Activated CD4-positive, alpha-beta T cell treated with anti-CD3 and anti-CD28 coated beads for 1 hour (primary cell): ENCODE data around the gene RBM47.
"Not testable (repeated sequence)": the region's sequence is repeated elsewhere in the genome, so short reads cannot be mapped to it uniquely, and the experiment has no call there.

Source experiments
- DNase-seq: peaks from one replicate; pipeline ENCODE4 v3.0.0-alpha.2; 2020

The RBM47 gene

DNA sequence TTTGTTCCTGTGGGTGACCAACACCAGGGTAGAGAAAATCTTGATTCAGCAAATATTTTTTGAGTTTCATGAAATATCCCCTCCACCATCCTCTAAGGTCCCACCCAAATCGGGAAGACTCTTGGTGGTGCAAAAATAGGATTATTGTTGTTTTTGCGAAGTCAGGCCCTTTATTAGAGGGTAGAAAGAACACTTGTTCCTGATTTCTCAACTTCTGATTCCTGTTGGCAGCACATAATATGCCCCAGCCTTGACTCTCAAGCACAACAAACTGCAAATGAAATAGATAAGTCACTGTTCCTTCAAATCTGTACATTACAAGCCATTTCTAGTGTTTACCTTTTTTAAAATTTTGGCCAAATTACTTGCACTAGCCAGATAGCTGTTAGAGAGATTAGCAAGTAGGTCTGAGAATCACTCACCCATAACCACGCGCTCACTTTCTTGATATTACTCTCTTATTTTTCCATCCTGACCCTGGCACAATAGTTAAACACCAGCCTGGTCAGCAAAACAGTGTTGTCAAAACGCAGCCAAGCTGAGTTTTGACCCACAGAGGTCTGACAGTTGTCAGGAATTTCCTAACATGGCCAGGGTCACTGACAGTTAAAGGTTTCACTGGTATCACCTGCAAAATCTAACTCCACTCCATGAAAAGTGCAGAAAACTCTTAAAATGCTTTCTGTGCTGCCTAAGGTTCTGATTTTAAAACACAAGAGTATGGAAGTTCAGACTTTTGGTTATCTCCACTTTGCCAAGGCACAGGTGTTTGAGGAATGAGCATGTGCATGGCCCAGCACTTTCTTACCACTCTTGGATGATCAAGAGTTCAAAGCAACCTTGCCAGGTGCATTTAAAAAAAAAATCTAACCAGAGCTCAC, 69.8 kb downstream of the RBM47 start:
- DNase-seq = no peak

DNA sequence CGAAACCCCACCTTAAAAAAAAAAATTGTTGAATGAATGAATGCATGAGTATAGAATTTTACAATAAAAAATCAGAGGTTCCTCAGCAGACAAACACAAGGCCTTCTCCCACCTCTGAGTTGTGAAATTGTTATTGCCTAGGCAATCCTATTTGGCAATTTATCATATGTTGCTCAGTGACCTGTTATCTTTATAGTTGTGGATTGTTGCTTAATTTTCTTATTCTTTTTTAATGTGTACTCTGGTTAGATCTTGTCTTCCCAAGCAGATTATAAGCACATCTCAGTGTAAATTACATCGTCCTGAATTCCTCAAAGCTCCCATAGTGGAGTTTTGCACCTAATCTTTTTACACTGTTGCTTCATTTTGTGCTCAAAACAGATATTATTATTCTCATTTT, 71.9 kb downstream of the RBM47 start:
- no peak for DNase-seq

DNA sequence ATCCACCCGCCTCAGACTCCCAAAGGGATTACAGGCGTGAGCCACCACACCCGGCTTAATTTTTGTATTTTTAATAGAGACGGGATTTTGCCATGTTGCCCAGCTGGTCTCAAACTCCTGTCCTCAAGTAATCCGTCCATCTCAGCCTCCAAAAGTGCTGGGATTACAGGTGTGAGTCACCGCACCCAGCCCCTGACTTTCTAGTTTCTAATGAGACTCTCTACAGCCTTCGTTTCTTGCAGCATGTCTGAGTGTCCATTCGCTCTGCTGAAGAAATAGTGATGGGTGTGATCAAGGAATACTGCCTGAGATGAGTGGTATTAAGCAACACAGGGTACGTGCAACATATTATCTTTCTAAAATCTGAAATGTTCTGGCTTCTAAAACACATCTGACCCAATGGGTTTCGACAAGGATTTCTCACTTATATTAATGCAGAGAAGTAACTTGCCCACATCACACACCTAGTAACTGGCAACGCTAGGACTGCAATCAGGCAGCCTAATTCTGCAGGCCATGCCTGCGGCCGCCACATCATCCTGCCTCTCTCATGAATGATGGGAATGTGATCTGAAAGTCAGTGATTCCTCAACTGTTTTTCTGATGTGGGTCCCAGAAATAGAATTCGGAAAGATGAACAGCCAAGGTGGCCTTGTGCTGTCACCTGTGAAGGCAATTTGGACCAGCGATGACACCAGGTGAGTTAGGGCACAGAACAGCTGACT, 74.3 kb downstream of the RBM47 start:
- DNase-seq = no peak

DNA sequence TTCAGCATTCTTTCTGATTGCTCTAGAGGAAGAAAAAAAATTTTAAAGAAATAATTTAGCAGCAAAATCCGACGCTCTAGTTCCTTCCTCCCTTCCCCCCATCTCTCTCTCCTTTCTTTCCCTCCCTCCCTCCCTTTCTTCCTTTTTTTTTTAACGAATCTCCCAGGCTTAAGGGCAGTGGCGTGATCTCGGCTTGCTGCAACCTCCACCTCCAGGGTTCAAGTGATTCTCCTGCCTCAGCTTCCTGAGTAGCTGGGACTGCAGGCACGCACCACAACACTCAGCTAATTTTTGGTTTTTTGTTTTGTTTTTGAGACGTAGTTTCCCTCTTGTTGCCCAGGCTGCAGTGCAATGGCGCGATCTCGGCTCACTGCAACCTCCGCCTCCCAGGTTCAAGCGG, 75.0 kb downstream of the RBM47 start:
- not testable (repeated sequence) for DNase-seq

DNA sequence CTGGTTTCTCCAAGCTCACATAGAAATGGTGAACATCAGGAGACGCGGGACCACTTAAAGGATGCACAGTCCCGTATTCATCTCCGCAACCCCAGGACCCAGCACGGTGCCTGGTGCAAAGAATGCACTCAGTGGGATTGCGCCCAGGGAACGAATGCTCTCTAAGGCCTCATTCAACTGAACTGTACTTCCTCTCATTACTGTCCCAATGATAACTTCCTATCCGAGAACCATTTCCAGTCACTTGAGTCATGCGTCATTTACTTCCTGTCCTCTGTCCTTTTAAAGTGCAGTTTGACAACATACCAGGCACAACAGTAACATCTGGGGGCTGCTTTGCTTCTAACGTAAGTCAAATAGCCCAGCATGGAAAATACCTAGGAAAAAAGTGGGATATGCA, 75.7 kb downstream of the RBM47 start:
- DNase-seq = no peak

DNA sequence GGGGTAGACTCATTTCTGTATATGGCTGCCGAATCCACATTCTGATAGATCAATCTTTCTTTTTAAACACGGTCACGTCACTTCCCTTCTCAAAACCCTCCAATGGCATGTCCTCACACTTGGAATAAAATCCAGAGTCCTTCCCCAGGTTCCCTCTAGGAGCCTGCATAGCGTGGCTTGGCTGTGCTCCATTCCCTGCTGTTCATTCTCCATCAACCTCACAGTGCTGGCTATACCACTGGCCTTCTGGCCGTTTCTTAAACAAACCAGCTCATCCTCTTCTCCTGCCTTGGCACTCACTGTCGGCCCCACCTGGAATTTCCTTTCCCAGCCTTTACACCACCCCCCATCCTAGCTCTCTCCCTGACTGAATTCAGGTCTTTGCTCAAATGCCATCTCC, 77.1 kb downstream of the RBM47 start:
- DNase-seq = no peak

DNA sequence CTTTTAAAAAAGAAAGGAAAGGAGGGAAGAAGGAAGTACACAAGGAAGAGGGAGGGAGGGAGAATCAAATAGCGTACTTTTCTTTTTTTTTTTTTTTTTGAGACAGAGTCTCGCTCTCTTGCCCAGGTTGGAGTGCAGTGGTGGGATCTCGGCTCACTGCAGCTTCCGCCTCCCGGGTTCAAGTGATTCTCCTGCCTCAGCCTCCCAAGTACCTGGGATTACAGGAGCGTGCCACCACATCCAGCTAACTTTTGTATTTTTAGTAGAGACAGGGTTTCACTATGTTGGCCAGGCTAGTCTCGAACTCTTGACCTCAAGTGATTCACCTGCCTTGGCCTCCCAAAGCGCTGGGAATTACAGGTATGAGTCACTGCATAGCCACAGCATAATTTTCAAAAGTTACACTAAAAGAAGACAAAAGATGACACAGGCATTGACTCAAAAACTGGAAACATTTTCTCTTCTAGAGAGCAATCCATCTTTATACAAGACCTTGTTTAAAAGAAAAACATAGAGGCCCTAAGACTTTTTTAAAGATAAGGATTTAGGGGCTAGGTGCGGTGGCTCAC, 78.0 kb downstream of the RBM47 start:
- not testable (repeated sequence) for DNase-seq

DNA sequence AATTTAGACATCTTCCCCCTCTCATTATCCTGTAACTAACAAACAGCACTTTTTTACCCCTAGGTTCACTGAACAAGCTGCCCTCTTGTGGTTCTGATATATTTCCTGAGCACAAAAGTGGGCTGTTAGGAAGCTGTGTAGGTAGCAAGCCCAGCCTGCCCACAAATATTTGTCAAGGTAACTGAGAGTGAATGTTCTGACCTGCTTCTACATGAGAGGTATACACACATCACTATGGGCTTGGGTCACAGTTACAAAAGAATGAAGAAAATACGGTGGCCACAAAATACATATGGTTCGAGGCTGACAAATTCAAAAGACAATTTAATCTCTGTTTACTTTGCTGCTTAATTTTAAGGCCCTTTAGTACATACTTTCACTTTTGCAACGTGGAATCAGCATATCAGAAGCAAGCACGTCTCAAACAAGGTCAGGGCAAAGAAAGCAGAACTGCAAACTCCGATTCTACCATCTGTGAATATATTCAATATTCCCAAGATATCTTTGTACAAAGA, 78.7 kb downstream of the RBM47 start:
- no peak for DNase-seq

DNA sequence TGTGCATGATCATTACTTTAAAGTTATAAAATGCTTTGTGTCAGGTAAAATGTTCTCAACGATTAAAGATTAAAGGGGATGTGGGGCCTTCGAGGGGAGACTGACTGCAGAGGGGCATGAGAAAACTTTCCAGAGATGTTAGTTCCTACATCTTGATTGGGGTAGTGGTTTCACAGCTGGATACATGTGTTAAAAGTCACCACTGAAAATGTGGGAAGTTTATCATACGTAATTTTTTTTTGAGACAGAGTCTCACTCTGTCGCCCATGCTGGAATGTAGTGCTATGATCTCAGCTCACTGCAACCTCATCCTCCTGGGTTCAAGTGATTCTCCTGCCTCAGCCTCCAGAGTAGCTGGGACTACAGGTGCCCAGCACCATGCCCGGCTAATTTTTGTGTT, 79.5 kb downstream of the RBM47 start:
- DNase-seq = no peak

DNA sequence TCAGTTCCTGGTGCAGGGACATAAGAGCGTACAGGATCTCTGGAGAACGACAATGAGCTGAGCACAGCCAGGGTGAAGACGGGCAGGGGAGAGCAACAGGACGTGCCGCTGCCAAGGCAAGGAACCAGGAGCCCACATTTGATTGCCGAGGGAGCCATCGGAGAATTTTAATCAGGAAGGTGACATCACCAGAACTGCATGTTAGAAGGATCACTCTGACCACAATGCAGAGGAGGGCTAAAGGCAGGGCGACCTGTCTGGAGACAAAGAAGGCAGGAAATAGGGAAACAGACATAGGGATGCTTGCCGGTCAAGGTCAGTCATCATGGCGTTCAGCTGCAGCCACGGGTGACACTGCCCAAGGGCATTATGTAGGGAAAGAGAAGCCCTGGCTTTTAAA, 81.4 kb downstream of the RBM47 start:
- no peak for DNase-seq

DNA sequence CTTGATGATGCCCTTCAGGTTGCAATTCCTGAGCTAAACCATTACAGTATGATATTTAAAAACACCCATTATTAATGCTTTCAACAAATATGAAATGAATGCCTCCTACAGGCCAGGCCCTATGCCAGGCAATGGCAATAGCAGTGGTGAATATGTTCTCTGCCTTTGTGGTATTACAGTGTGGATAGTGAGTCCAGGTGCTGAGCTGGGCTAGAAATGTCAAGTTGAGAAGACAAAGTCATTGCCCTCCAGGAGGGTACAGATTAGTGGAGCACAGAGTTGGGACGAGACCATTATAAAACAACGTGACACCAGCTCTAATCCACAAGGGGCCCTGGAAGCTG, 81.9 kb downstream of the RBM47 start:
- no peak for DNase-seq

DNA sequence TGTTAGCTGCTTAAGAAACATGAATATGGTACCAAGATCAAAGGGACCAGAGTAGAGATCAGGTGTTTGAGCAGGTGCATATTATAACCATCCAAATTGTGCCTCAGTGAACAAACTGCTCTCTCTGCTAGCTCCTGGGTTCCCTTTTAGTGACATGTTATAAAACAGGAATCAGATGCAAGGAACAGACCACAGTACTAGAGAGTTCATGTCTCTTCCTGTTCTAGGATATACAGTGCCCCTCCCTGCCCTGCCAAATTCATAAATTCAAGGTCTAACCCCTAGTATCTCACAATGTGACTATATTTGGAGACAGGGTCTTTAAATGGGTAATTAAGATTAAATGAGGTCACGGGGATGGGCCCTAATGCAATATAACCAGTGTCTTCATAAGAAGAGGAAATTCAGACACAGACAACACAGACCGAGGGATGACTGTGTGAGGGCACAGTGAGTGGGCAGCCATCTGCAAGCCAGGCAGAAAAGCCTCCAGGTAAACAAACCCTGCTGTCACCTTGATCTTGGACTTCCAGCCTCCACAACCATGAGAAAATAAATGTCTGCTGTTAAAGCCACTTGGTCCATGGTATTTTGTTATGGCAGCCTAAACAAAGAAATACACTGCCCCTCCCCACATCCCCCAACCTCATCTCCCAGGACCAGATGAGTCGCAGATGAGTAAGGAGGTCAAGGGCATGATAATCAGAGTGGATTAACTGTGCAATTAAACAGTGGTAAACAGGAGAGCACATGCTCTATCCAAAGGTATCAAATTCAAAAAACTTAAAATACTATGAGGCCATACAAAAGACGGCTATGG, 82.5 kb downstream of the RBM47 start:
- DNase-seq = no peak

DNA sequence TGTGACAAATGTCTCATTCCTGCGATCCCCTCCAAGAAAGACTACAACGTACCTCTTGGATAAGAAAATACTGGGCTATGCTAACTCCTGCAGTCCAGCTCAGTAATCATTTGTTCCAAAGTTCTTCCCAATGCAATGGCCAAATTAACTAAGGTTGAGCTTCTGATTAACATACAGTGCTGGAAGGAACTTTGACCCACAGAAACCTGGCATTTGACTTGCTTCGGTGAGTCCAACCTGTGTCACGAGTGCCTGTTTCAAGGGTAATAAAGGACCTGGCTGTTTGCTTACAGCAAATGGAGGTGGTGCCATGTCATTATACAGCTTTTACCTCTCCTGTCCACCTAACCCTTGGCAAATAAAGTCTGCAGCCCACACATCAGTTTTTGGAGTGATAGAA, 83.2 kb downstream of the RBM47 start:
- DNase-seq = no peak

DNA sequence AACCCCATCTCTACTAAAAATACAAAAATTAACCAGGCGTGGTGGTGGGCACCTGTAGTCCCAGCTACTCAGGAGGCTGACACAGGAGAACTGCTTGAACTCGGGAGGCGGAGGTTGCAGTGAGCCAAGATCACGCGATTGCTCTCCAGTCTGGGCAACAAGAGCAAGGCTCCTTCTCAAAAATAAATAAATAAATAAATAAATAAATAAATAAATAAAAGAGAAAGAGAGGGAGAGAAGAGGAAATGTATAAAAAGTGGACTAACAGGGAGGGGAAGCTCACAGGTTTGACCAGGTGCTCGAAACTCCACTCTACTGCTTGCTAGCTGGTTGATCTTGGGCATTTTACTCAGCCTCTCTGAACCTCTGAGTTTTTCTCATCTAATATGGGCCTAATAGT, 84.2 kb downstream of the RBM47 start:
- DNase-seq = not testable (repeated sequence)

DNA sequence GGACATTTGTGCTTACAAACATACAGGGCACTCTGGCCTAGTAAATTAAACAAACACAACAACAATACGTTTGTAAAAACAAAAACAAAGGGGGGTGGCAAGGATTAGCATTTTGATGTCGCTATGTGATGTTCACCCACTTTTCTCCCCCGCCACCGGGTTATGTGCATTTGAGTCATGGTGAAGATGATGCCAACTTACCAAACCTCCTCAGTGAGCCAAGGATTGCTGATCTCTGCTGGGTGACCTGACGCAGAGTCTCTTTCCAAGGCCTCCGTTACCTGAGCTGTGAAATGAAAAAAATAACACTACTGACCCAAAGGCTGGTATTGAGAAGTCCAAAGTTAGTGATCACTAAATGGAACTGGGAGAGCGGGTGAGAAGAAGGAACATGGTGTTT, 85.4 kb downstream of the RBM47 start:
- no peak for DNase-seq

DNA sequence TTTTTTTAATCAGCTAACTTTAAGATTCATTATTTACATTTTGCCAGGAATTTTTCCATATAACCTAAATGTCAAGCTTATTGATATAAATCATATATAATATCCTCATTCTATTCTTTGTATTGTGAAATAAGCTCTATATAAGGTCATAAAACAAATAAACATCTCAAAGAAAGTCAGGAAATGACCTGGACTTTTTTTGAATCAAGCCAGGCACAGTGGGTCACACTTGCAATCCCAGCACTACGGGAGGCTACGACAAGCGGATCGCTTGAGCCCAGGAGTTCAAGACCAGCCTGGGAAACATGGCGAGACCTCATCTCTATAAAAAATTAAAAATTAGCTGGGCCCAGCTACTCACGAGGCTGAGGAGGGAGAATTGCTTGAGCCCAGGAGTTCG, 88.9 kb downstream of the RBM47 start:
- DNase-seq = no peak

DNA sequence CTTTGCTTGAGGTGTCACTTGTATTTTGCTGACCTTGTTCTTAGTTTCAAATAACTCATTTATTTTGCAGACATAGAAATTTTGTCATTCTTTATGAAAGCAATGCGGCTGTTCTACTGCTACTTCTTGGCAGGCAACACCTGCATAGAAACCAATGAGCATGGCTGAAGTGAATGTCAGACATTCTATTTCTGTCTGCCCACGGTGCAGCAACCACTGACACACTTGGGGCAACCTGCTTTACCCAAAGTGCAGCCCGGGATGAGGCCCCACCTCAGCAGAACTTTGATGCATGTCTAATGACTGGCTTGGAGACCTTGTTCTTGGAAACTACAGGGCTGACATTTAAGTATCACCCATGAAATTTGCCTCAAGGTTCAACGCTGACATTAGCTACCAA, 93.6 kb downstream of the RBM47 start:
- DNase-seq = no peak

DNA sequence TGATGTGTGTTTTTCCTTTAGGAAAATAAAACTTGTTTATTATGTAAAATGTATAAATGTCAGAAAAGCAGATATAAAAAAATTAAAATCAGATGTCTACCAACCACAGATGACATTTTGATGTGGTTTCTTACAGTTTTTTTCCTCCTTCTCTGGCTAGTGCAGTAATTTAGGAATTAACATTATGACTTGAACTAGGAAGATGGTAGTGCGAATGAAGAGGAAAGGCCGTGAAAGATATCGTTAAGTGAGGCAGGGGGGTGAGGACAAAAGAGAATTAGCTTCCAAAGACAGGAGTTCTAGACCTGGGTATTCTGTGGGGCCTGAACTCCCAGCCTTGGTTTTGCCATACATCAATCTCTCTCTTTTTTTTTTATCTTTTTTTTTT, 98.0 kb downstream of the RBM47 start:
- no peak for DNase-seq

DNA sequence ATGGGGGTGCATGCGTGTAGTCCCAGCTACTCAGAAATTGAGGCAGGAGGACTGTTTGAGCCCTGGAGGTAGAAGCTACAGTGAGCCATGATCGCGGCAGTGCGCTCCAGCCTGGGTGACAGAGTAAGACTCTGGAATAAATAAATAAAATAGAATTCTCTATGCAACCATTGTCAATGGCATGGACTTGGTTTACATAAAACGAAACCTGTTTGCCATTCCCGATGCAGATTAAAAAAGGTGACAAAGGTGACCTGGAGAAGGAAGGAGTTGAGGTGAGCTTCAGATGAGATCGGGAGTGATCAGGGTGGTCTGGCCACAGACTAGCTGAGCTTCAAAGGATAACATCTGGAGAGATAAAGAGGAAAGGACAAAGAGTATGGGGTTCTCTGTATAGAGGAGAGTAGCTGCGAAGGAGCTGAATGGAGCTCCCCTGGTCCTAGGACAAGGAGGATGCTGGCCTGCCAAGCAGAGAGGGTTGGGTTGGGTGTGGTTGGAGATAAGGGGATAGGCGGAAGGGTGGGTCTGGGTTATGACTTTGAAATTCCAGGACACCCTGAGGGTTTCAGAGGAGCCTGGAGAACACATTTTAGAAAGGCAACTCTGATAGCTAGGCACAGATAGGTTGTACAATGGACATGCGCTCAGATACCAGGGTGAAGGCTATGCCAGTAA, 98.6 kb downstream of the RBM47 start:
- DNase-seq = no peak

DNA sequence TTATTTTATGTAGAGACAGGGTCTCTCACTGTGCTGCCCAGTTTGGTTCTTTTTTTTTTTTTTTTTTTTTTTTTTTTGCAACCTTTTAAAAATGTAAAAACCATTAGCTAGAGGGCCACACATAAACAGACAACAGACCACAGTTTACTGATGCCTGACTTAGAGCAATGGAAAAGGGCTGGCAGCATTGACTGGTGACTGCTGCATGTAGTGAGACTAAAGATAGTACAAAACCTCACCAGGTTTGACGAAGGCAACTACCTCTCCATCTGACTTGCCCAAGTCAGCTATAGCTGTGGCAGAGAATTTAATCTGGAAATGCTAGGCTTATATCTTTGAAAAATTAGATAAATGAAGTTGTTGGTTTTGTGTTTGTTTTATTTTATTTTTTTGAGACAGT, 102.9 kb downstream of the RBM47 start:
- no peak for DNase-seq

DNA sequence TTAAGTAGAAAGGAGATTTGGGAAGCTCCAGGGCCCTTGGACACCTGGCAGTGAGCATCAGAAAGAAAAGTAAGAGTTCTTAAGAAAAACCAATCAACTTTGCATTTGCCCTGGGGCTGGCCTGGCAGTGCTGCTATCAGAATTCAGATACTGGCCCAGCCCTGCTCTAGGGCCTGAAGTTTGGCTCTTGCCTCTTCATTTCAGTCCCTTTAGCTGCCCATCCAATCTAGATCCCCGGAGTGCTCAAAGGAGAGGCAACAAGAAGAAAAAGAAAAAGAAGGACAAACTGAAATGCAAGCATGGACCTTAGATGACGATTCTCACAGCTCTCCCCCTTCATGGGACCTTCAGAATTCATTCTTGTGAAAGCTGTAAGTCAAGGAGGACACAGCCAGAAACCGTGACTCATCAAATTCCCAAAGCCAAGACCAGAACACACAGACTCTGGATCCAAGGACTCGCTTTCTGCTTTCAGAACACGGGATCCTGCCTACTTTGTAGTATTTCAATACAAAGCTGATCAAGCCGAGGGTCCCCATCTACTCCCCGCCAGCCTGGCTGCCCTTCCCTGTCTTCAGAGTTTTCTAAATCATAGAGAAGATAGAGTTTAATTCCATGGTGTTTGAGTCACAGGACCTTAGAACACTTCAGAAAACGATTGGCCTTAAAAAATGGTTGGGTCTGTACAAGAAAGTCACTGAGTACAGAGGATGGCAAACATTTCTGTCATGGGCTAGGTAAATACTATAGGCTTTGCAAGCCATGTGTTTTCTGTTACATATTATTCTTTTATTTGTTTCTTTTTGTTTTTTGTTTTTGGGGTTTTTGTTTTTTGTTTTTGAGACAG, 103.7 kb downstream of the RBM47 start:
- DNase-seq = no peak
